ENCODE measurements around the gene FBXO28. TPM values are rescaled to one million over a fixed set of nuclear protein-coding genes. Genes with fewer than 3 reads are reported as not detected.

FBXO28 gene
- total and polyA plus RNA-seq, 2 donors (not counting 1 experiment from before 2014, with no cell fraction given) = 25.3 to 34.3 TPM

GRCh38 chr1:224132901-224133300, 19.0 kb downstream of the FBXO28 start:
- DNase-seq (ENCODE audit: low read depth in 2 of 2) = peak in 1 of 2 donors; percentile 45
- Histone ChIP-seq H3K4me1 (ENCODE audit: control insufficient read depth, extremely low read depth, insufficient read depth, low read length) (peaks cover 4% of the 10 kb centered on the region), H3K9ac (ENCODE audit: insufficient read depth, low read length) (no peak overlapping the region), H3K27ac (ENCODE audit: insufficient read depth, low read length) (no peak overlapping the region), H3K4me2 (ENCODE audit: extremely low read depth, insufficient read depth, low read length) (no peak overlapping the region), H3K4me3 (replicated peaks in 1 of 4; ENCODE audit: control extremely low read depth in 1 of 4, insufficient read depth in 1 of 4, low read depth in 3 of 4, low read length in 4 of 4) (no peak overlapping the region), H3K27me3 (ENCODE audit: control insufficient read depth, insufficient read depth, low read length) (no peaks in the 10 kb centered on the region), H2AFZ (ENCODE audit: low read length) (no peak overlapping the region), H4K20me1 (ENCODE audit: control insufficient read depth, extremely low read depth, insufficient read depth, low read length) (no peaks in the 10 kb centered on the region), H3K9me3 (ENCODE audit: control insufficient read depth, insufficient read depth, low read depth, low read length) (no peaks in the 10 kb centered on the region), H3K79me2 (ENCODE audit: control insufficient read depth, insufficient read depth, low read length) (peaks cover 12% of the 10 kb centered on the region), H3K36me3 (ENCODE audit: control insufficient read depth, insufficient read depth, low read length) (peaks cover 4% of the 10 kb centered on the region)
- no peak for TF ChIP-seq EZH2 (IDR thresholded peaks at IDR 0.05; ENCODE audit: low read length, missing control alignments)
- TF ChIP-seq CTCF (conservative IDR thresholded peaks at IDR 0.05 in 1 of 2, IDR thresholded peaks at IDR 0.05 in 1 of 2; ENCODE audit: low read depth in 1 of 2, low read length in 2 of 2) = no peak

GRCh38 chr1:224133741-224134299, 19.9 kb downstream of the FBXO28 start:
- Histone ChIP-seq H3K79me2 (ENCODE audit: control insufficient read depth, insufficient read depth, low read length) (peaks cover 8% of the 10 kb centered on the region), H3K4me2 (ENCODE audit: extremely low read depth, insufficient read depth, low read length) (no peak overlapping the region), H3K4me1 (ENCODE audit: control insufficient read depth, extremely low read depth, insufficient read depth, low read length) (no peaks in the 10 kb centered on the region), H2AFZ (ENCODE audit: low read length) (no peak overlapping the region), H3K4me3 (replicated peaks in 1 of 4; ENCODE audit: control extremely low read depth in 1 of 4, insufficient read depth in 1 of 4, low read depth in 3 of 4, low read length in 4 of 4) (no peak overlapping the region), H3K9me3 (ENCODE audit: control insufficient read depth, insufficient read depth, low read depth, low read length) (no peaks in the 10 kb centered on the region), H3K27ac (ENCODE audit: insufficient read depth, low read length) (no peak overlapping the region), H3K27me3 (ENCODE audit: control insufficient read depth, insufficient read depth, low read length) (no peaks in the 10 kb centered on the region), H3K36me3 (ENCODE audit: control insufficient read depth, insufficient read depth, low read length) (peaks cover 4% of the 10 kb centered on the region), H4K20me1 (ENCODE audit: control insufficient read depth, extremely low read depth, insufficient read depth, low read length) (no peaks in the 10 kb centered on the region), H3K9ac (ENCODE audit: insufficient read depth, low read length) (no peak overlapping the region)
- no peak for DNase-seq (ENCODE audit: low read depth in 2 of 2)
- TF ChIP-seq CTCF (conservative IDR thresholded peaks at IDR 0.05 in 1 of 2, IDR thresholded peaks at IDR 0.05 in 1 of 2; ENCODE audit: low read depth in 1 of 2, low read length in 2 of 2) = no peak
- no peak for TF ChIP-seq EZH2 (IDR thresholded peaks at IDR 0.05; ENCODE audit: low read length, missing control alignments)

DNA sequence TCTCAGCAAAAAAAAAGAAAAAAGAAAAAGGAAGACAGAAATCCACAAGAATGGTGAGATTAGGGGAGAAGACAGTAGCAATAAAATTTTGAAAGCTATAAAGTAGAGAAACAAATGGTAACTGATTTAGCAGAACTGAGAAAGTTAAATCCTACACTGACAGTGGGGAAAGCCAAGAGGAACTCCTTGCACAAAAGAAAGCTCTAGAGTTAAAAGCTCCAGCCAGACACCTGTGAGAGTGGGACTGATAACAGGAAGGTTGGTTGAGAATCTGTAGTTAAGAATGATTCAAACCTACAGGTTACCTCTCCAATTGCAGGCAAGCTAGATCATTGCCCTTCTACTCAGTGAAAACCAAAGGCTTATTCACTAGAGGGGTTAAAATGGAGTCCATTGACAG, 23.6 kb downstream of the FBXO28 start:
- no peak overlapping the region for H3K4me2 ChIP-seq (ENCODE audit: extremely low read depth, insufficient read depth, low read length)
- no peak overlapping the region for H3K27ac ChIP-seq (ENCODE audit: insufficient read depth, low read length)
- H3K4me3 ChIP-seq (replicated peaks in 1 of 4; ENCODE audit: control extremely low read depth in 1 of 4, insufficient read depth in 1 of 4, low read depth in 3 of 4, low read length in 4 of 4) = no peak overlapping the region
- no peak overlapping the region for H2AFZ ChIP-seq (ENCODE audit: low read length)
- no peak overlapping the region for H3K9ac ChIP-seq (ENCODE audit: insufficient read depth, low read length)
- H3K4me1 ChIP-seq (ENCODE audit: control insufficient read depth, extremely low read depth, insufficient read depth, low read length) = no peaks in the 10 kb centered on the region
- no peak for DNase-seq (ENCODE audit: low read depth in 2 of 2)
- H3K27me3 ChIP-seq (ENCODE audit: control insufficient read depth, insufficient read depth, low read length) = no peaks in the 10 kb centered on the region
- no peaks in the 10 kb centered on the region for H3K79me2 ChIP-seq (ENCODE audit: control insufficient read depth, insufficient read depth, low read length)
- TF ChIP-seq CTCF (conservative IDR thresholded peaks at IDR 0.05 in 1 of 2, IDR thresholded peaks at IDR 0.05 in 1 of 2; ENCODE audit: low read depth in 1 of 2, low read length in 2 of 2) (no peak), EZH2 (IDR thresholded peaks at IDR 0.05; ENCODE audit: low read length, missing control alignments) (no peak)
- H3K36me3 ChIP-seq (ENCODE audit: control insufficient read depth, insufficient read depth, low read length) = no peaks in the 10 kb centered on the region
- H3K9me3 ChIP-seq (ENCODE audit: control insufficient read depth, insufficient read depth, low read depth, low read length) = no peaks in the 10 kb centered on the region
- no peaks in the 10 kb centered on the region for H4K20me1 ChIP-seq (ENCODE audit: control insufficient read depth, extremely low read depth, insufficient read depth, low read length)
